Esophagus muscularis mucosa (tissue), 3 donors: Measurements from ENCODE around the gene ELOA2.

Experiments
- POLR2A ChIP-seq: fragments of 450-650 bp; IDR thresholded peaks from one replicate; pipeline ENCODE4 v1.6.1; 2017; ENCODE audit warnings: antibody characterized with exemption, moderate library complexity, mild to moderate bottlenecking, low read depth
- POLR2AphosphoS5 ChIP-seq, 2 donors: sonication (generic); formaldehyde crosslinking; IDR thresholded peaks; one replicate each; pipeline ENCODE4 v1.6.1; 2017; ENCODE audit warnings: antibody characterized with exemption in 2 of 2
- TF ChIP-seq, protein P1 (sequence below), 3 experiments: fragments of 200-600 bp in 2 of 3; fragments of 450-650 bp in 1 of 3; sonication (generic) in 2 of 3; IDR thresholded peaks; one replicate each; pipeline ENCODE4 v1.5.1; 2017 to 2019; ENCODE audit warnings: antibody characterized with exemption in 3 of 3, mild to moderate bottlenecking in 2 of 3, moderate library complexity in 1 of 3

DNA sequence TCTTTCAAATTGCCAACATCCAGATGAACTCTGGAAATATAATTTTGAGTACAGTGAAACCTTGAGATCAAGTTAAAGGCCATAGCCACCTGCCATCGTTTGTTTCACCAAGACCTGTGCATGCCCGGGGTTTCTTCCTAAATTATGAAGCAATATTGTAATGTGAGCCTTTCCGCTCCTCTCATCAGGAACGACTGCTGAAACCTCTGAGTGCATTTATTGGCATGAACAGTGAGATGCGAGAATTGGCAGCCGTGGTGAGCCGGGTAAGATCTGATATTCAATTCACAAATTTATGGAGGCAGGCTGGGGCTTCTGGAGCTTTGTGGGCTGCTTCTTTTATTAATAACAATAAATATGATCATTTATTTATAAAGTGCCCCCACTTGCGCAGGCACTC lies 27.7 kb upstream of the ELOA2 start:
- TF ChIP-seq, protein P1, sequence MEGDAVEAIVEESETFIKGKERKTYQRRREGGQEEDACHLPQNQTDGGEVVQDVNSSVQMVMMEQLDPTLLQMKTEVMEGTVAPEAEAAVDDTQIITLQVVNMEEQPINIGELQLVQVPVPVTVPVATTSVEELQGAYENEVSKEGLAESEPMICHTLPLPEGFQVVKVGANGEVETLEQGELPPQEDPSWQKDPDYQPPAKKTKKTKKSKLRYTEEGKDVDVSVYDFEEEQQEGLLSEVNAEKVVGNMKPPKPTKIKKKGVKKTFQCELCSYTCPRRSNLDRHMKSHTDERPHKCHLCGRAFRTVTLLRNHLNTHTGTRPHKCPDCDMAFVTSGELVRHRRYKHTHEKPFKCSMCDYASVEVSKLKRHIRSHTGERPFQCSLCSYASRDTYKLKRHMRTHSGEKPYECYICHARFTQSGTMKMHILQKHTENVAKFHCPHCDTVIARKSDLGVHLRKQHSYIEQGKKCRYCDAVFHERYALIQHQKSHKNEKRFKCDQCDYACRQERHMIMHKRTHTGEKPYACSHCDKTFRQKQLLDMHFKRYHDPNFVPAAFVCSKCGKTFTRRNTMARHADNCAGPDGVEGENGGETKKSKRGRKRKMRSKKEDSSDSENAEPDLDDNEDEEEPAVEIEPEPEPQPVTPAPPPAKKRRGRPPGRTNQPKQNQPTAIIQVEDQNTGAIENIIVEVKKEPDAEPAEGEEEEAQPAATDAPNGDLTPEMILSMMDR (IDR thresholded peaks at IDR 0.05), result no peak
- TF ChIP-seq POLR2AphosphoS5 (IDR thresholded peaks at IDR 0.05) (no peak), POLR2A (no peak)
